Stimulated activated CD4-positive, alpha-beta T cell treated with anti-CD3 and anti-CD28 coated beads, Interleukin-12 subunit alpha, Interleukin-12 subunit beta, amount 100 ng/mL, for 24 hours (primary cell): ENCODE results near the gene KLHL21.
"Not testable (repeated sequence)": the region's sequence is repeated elsewhere in the genome, so short reads cannot be mapped to it uniquely, and the experiment has no call there.

Experiments used
- DNase-seq, 2 experiments: peaks; one replicate each; pipeline ENCODE4 v3.0.0-alpha.2; 2020; ENCODE audit warnings: low read depth in 2 of 2

The KLHL21 gene

DNA sequence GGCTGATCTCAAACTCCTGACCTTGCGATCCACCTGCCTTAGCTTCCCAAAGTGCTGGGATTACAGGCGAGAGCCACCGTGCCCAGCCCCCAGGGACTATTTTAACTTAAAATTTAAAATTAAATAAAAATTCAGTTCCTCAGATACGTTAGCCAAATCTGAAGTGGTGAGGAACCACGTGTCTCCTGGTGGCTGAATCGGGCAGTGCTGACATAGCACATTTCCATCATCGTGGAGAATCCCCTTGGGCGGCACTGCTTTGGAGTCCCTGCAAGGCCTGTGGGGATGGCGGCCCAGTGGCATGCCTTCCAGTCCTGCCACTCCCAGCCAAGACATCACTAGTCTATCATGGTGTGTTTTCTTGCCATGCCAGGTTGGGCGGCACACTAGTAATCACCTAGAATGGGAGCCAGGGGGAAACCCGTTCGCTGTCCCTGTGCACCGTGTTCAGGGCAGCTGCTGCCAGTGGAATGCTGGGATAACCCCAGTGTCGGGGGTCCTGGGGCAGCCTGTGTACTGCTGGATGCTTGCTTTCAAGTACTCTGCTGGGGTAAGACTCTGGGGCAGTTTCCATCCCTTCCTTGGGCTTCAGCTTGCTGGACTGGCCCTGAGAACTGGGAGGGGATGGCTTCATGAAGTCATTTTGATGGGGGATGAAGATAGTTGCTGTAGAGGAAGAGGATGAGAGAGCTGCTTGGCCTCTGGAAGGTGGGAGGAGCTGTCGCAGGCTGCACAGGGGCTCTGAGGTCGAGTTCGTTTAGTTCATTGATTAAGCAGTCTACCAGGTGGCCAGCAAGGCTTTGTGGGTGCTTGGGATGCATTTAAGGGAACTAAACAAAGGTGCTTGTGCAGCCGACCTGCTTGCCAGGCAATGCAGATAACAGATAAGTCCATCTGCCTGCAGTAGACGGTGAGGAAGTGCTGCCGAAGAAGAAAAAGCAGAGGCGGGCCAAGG, 18.3 kb downstream of the KLHL21 start:
- DNase-seq = no peak

DNA sequence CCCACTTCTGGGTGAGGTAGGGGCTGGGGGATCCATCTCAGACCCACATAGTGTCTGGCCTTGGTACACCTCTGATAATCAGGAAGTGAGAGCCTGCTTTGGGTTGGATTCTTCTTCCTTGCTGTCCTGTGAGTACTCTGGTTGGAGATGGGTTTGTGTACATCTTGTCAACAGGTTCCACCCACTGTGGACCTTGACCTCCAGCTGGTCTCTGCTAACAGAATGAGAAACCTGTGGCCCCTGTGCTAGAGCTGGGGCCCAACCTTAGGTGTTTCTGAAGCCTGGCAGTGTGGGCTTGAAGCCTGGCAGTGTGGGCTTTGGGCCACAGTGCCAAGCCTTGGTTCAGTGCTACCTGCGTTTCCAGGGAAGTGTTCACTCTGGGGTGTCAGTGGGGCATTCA, 20.3 kb downstream of the KLHL21 start:
- DNase-seq = no peak

DNA sequence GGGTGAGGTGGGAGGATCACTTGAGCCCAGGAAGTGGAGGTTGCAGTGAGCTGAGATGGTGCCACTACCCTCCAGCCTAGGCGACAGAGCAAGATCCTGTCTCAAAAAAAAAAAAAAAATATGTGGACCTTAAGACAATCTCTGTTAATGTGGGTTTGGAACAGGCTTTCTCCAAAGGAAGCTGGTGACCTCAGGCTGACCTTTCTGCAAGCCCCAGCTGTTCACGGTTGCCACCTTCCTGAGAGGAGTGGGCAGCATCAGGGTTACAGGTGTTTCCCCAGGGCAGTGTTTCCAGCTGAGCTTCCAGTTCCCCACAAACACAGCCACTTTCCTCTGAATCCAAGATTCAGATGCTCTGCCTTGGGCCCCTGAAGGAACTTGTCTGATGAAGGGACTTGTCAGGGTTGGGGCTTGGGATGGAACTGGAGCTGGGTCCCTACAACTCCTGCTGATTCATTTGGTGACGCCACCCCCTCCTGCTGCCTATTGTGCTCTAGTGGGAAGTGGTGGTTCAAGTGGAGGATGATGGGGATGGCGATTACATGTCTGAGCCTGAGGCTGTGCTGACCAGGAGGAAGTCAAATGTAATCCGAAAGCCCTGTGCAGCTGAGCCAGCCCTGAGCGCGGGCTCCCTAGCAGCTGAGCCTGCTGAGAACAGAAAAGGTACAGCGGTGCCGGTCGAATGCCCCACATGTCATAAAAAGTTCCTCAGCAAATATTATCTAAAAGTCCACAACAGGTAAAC, 20.9 kb downstream of the KLHL21 start:
- DNase-seq = no peak

DNA sequence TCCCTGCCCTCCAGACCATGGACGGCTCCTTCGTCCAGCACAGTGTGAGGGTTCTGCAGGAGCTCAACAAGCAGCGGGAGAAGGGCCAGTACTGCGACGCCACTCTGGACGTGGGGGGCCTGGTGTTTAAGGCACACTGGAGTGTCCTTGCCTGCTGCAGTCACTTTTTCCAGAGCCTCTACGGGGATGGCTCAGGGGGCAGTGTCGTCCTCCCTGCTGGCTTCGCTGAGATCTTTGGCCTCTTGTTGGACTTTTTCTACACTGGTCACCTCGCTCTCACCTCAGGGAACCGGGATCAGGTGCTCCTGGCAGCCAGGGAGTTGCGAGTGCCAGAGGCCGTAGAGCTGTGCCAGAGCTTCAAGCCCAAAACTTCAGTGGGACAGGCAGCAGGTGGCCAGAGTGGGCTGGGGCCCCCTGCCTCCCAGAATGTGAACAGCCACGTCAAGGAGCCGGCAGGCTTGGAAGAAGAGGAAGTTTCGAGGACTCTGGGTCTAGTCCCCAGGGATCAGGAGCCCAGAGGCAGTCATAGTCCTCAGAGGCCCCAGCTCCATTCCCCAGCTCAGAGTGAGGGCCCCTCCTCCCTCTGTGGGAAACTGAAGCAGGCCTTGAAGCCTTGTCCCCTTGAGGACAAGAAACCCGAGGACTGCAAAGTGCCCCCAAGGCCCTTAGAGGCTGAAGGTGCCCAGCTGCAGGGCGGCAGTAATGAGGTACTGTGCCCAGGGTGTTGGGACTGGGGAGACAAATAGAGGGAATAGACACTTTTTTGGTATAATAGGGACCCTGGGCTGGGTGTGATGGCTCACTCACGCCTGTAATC, 21.9 kb downstream of the KLHL21 start:
- DNase-seq = no peak

DNA sequence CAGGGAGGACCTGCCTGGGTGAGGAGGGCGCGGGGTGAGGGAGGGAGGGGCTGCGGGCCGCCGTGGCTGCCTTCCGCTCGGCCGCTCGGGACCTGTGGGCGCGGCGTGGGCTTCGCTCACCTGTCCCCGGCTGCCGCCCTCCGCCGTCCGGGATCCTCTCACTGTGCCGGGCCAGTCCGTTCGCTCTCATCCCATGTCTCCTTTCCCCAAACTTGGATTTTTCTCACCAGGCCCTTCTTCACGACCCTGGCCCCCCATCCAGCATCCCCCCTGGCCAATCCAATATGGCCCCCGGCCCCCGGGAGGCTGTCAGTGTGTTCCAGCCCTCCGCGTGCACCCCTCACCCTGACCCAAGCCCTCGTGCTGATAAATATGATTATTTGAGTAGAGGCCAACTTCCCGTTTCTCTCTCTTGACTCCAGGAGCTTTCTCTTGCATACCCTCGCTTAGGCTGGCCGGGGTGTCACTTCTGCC, 22.5 kb downstream of the KLHL21 start:
- no peak for DNase-seq

DNA sequence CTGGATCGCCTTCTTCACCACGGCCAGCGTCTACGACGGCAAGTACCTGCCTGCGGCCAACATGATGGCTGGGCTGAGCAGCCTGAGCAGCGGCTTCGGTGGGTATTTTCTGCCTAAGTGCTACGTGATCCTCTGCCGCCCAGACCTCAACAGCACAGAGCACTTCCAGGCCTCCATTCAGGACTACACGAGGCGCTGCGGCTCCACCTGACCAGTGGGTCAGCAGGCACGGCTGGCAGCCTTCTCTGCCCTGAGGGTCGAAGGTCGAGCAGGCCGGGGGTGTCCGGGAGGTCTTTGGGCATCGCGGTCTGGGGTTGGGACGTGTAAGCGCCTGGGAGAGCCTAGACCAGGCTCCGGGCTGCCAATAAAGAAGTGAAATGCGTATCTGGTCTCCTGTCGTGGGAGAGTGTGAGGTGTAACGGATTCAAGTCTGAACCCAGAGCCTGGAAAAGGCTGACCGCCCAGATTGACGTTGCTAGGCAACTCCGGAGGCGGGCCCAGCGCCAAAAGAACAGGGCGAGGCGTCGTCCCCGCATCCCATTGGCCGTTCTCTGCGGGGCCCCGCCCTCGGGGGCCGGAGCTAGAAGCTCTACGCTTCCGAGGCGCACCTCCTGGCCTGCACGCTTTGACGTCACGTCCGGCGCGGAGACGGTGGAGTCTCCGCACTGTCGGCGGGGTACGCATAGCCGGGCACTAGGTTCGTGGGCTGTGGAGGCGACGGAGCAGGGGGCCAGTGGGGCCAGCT, 23.1 kb downstream of the KLHL21 start, which contains the start of gene ZBTB48:
Gene ZBTB48 (plus strand): TSS at position 621 of the 745 bp plus-strand sequence. CDS start 616 bp downstream, outside the sequence.
- DNase-seq = peak; percentile 91 to 97

DNA sequence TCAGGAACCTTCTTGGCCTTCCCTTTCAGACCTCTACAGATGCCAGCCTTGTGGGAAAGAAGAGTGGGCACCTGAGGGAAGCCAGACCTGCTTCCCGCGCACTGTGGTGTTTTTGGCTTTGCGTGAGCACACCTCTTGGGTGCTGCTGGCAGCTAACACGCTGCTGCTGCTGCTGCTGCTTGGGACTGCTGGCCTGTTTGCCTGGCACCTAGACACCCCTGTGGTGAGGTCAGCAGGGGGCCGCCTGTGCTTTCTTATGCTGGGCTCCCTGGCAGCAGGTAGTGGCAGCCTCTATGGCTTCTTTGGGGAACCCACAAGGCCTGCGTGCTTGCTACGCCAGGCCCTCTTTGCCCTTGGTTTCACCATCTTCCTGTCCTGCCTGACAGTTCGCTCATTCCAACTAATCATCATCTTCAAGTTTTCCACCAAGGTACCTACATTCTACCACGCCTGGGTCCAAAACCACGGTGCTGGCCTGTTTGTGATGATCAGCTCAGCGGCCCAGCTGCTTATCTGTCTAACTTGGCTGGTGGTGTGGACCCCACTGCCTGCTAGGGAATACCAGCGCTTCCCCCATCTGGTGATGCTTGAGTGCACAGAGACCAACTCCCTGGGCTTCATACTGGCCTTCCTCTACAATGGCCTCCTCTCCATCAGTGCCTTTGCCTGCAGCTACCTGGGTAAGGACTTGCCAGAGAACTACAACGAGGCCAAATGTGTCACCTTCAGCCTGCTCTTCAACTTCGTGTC, 23.9 kb downstream of the KLHL21 start:
- no peak for DNase-seq

DNA sequence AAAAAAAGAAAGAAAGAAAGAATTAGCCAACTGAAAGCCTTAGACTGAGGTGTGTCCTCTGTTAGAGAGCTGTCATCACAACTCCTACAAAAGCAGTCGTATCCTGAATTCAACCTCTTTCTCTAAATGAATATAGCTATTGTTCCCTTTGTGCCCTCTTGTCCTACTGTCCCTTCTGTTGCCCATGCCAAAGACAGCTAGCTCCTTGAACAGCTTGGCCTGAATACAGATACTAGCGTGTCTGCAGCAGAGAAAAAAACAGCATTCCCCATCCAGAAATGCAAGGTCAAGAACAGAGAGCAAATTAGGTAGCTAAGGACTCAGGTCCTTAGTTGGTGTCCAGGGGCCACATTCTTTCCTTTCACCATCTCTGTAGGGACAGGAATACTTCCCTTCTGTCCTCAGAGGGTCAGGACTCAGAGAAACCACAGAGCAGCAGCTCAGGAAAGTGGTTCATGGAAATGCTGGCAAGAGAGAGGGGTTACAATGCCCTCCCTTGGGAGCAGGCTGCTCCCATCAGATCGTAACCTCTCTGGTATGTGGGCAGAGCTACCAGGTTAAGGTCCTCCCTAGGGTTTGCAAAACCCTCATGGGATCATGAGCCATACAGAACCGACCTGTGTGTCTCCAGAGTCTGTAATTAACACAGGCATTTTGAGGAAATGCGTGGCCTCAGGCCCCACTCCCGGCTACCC, 24.7 kb downstream of the KLHL21 start:
- DNase-seq = no peak

DNA sequence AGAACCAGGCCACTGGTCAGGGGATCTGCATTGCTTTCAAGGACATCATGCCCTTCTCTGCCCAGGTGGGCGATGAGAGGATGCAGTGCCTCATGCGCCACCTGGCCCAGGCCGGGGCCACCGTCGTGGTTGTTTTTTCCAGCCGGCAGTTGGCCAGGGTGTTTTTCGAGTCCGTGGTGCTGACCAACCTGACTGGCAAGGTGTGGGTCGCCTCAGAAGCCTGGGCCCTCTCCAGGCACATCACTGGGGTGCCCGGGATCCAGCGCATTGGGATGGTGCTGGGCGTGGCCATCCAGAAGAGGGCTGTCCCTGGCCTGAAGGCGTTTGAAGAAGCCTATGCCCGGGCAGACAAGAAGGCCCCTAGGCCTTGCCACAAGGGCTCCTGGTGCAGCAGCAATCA, 27.9 kb downstream of the KLHL21 start:
- DNase-seq = no peak

DNA sequence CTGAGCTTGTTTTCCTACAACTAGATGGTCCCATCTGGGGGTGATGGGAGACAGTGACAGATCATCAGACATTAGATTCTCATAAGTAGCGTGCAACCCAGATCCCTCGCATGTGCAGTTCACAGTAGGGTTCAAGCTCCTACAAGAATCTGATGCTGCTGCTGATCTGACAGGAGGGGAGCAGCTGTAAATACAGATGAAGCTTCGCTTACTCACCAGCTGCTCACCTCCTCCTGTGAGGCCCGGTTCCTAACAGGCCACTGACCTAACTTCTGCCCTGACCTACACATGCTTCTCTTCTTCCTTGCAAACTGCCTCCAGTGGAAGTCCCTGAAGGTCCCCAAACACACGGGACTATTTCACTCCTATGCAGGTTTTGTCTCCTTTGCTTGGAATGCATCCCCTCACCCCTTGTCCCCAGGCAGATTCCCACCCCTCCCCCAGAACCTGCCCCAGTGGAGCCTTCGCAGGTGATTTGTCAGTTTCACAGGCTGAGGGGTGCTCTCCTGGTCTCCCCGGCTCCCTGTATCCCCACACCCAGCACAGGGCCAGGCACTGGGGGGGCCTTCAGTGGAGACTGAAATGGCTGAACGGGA, 28.5 kb downstream of the KLHL21 start:
- DNase-seq = no peak

DNA sequence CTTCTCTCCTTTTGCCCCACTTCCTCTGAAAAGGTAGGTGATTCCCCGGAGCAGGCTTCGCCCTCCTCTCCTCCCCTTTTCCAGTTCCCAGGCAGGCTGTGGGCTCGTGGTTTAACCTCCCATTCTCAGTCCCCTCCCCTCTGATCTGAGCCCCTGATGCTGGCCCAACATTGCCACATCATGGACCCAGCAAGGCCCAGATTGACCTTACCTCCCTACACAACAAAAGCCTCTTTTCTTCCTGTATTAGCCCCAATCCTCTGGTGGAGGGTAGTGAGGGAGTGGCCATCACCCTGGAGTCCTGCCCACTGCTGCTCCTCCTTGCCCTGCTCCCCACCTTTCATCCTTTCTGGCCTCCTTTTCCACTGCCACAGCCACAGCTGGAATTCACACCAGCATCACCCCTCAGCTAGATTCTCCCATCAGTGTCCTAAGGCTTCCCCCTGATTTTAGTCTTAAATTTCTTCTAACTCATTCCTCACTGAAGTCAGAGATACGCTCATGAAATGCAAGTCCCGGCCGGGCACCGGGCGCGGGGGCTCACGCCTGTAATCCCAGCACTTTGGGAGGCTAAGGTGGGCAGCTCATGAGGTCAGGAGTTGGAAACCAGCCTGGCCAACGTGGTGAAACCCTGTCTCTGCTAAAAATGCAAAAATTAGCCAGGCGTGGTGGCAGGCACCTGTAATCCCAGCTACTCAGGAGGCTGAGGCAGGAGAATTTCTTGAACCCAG, 29.9 kb downstream of the KLHL21 start:
- DNase-seq = no peak

DNA sequence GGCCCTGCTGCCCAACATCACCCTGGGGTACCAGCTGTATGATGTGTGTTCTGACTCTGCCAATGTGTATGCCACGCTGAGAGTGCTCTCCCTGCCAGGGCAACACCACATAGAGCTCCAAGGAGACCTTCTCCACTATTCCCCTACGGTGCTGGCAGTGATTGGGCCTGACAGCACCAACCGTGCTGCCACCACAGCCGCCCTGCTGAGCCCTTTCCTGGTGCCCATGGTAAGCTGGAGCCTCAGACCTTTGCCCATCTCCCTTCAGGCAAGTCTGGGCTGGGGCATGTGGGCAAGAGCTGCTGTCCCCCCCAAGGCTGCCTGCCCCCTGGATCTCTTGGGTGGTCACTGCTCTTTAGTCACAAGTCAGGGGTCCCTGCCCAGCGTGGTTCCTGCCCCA, 31.7 kb downstream of the KLHL21 start:
- DNase-seq = no peak

DNA sequence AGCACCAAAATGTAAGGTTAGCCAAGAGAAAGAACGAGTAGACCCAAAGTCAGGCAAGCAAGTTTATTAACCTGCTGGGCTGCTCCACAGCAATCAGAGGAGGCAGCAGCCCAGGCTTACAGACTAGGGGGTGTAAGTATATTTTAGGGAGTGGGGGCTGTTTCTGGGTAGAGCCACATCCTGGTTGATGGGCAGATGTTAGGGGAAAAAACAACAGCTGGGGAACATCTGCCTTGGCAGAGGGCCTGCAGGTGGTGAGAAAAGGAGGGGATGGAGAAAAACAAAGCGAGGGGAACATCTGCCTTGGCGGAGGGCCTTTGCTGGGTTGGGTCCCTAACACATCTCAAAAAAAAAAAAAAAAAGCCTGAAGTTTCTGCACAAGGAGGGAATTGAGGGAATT, 32.6 kb downstream of the KLHL21 start:
- no peak for DNase-seq

DNA sequence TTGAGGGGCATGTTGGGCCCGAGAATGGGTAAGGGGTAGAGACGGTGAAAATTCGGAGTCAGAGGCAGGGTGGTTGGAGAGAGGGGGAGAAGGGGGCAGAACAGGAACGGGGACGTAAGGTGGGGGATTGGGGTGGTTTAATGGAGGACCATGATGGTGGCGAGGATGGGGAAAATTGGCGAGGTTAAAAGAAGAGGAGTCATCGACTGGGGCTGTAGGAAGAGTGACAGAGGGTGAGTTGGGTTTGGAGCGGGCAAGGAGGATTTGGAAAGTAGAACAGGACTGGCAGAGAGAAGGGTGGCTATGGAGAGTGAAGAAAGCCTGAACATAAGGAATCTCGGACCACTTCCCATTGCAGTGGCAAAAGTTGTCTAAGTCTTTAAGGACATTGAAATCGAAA, 33.6 kb downstream of the KLHL21 start:
- no peak for DNase-seq

DNA sequence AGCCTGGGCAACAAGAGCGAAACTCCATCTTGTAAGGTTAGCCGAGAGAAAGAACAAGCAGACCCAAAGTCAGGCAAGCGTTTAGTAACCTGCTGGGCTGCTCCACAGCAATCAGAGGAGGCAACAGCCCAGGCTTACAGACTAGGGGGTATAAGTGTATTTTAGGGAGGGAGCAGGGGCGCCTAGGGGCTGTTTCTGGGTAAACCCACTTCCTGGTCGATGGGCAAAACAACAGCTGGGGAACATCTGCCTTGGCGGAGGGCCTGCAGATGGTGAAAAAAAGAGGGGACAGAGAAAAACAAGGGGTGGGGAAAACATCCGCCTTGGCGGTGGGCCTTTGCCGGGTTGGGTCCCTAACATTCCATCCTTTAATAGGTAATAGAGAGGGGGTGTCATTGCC, 42.4 kb downstream of the KLHL21 start:
- no peak for DNase-seq

DNA sequence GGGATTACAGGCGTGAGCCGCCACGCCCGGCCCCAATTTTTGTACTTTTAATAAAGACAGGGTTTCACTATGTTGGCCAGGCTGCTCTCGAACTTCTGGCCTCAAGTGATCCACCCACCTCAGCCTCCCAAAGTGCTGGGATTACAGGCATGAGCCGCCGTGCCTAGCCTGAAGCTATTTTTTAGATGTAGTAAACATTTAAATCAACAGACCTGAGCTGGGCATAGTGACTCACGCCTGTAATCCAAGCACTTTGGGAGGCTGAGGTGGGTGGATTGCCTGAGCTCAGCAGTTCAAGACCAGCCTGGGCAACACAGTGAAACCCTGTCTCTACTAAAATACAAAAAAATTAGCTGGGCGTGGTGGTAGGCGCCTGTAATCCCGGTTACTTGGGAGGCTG, 43.5 kb downstream of the KLHL21 start:
- not testable (repeated sequence) for DNase-seq

DNA sequence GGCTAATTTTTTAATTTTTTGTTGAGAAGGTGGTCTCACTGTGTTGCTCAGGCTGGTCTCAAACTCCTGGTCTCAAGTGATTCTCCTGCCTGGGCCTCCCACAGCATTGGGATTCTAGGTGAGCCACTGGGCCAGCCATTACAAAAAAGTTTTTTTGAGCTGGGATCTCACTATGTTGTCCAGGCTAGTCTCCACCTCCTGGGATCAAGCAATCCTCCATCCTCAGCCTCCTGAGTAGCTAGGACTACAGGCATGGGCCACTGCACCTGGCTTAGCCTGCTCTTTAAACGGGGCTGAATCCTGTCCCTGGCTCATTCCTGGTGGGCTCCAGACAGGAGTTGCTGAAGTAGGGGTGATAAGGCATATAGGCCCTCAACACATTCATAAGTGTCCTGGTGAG, 45.1 kb downstream of the KLHL21 start:
- no peak for DNase-seq

DNA sequence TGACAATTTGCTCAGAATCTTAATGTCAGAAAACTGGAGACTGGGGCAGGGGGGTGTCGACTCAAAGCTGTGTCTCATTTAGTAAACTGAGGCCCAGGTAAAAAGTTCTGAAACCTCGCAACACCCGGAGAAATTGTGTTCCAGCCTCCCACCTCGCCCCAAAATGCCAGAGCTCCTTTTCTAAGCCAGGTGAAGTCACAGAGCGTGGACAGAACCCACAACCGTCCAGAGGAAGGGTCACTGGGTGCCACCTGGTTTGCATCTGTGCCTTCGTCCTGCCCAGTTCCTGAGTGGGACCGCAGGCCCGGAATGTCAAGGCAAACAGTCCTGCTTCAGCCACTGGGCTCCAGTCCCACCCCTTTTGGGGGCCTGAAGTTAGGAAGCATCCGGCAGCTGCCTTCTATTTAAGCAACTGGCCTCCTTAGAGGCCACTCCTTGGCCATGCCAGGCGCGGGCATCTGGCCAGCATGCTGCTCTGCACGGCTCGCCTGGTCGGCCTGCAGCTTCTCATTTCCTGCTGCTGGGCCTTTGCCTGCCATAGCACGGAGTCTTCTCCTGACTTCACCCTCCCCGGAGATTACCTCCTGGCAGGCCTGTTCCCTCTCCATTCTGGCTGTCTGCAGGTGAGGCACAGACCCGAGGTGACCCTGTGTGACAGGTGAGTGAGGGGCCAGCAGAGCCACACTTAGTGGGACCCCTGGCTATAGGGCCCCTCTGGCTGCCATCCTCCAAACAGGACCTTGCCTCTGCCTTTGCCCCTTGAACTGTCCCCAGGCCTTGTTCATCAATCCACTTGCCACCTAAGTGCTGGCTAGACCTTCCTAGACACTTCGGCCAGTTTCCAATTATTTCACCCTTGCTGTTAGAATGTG, 47.5 kb downstream of the KLHL21 start, which contains the start of gene TAS1R1:
Gene TAS1R1 (plus strand): TSS at position 401 of the 872 bp plus-strand sequence. CDS start 67 bp downstream, at position 468.
- no peak for DNase-seq
